Activated CD8-positive, alpha-beta memory T cell treated with anti-CD3 and anti-CD28 coated beads, Interleukin-2, amount 50 U/mL, for 48 hours (primary cell): ENCODE data around the gene RBM33.
"Not testable (repeated sequence)": the region's sequence is repeated elsewhere in the genome, so short reads cannot be mapped to it uniquely, and the experiment has no call there.

Experiments
- DNase-seq: peaks from one replicate; pipeline ENCODE4 v3.0.0-alpha.2; 2020

The RBM33 gene, protein sequence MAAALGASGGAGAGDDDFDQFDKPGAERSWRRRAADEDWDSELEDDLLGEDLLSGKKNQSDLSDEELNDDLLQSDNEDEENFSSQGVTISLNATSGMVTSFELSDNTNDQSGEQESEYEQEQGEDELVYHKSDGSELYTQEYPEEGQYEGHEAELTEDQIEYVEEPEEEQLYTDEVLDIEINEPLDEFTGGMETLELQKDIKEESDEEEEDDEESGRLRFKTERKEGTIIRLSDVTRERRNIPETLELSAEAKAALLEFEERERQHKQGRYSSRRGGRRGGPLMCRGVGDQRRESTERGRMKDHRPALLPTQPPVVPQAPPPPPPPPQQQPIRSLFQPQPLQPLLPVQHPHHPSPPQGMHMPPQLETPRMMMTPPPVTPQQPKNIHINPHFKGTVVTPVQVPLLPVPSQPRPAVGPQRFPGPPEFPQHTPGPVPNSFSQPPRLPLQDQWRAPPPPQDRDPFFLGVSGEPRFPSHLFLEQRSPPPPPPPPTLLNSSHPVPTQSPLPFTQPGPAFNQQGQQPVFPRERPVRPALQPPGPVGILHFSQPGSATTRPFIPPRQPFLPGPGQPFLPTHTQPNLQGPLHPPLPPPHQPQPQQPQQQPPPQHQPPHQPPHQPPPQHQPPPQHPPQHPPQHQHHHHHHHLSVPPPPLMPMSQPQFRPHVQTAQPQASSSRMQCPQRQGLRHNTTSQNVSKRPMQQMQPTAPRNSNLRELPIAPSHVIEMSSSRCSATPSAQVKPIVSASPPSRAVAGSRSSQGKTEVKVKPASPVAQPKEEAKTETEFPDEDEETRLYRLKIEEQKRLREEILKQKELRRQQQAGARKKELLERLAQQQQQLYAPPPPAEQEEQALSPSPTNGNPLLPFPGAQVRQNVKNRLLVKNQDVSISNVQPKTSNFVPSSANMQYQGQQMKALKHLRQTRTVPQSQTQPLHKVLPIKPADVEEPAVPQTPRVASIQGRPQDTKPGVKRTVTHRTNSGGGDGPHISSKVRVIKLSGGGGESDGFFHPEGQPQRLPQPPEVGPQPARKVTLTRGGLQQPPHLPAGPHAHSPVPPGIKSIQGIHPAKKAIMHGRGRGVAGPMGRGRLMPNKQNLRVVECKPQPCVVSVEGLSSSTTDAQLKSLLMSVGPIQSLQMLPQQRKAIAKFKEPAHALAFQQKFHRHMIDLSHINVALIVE

DNA sequence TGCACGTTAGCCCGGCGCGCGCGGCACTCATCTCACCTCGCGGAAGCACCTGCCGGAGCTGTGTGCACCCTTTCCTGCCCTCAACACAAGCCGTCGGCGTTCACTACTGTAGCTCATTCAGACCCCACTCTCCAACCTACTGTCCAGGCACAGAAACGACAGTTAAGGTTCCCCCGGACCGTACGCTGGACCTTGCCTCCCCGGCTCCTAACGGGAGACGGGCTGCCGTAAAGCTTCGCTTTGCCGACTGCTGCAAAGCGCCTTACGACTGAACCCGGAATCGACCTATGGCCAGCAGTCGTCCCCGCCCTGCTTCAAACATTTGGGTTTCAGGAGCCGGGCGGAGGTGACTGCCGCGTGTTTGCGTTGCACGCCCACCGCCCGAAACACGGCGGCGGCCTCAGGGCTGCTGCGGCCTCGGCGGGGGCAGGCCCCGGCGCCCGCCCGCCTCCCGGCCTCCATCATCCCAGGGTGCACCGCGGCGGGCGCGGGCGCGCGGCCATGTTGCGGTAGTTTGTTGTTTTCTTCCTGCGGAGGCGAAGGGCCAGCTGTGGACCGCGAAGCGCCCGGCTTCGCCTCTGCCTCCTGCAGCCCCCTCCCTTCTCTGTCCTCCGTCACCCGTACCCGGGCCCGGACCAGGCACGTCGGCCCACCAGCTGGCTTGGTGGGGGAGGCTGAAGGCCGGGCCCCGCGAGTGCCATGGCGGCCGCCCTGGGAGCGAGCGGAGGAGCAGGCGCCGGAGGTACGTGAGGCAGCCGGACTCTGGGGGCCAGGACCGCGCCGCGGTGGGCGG, at the start of gene RBM33:
TSS of gene RBM33 (plus strand) at position 484 of the 793 bp plus-strand sequence. CDS start at position 700, 216 bp downstream.
- peak; percentile 90 for DNase-seq

DNA sequence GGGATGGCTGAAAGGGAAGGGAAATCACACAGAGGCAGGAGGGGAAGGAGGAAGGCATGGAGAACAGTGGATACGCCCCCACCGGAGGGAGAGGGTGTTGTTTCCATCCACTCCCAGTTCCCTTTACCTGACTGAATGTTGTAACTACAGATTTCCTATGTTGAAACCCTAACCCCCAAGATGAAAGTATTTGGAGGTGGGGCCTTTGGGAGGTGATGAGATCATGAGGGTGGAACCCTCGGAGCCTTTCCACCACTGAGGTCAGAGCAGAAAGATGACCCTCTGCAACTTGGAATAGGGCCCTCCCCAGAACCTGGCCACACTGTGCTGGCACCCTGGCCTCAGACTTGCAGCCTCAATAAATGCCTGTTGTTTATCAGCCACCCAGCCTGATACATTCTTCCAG, 49.5 kb upstream of the RBM33 start:
- no peak for DNase-seq

DNA sequence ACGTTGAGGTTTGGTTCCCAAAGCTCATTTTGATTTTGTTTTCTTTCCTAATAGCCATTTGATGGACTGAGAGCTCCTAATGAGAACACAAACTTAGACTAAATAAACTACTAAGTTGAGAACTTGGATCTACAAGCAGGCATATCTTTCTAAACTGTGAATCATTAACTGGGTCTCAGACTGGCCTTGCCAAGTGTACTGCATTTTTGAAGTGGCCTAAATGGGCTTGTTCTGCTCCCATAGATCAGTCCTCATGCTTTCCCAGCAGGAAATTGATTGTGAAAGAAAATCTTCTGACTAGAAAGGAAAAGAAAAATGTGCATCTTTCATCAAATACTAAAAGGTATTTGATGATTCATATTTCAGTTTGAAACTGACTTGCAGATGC, 46.7 kb upstream of the RBM33 start:
- DNase-seq, result no peak

DNA sequence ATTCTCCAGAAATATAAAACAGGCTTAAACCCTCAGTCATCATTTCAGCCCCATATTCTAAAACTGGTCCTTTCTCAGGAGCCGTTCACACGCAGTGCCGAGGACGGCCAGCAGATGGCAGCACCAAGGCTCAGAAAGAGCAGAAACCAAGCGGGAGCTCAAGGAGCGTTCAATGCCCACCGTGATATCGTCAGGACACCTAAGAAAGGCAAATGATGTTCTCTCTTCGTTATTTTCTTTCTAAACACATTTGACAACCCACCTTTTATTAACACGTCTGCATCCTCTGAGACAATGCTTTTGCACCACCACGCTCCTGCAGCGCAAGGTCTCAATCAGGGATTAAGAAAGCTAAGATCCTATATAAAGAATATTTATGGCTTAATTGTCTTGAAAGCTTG, 45.7 kb upstream of the RBM33 start:
- peak; percentile 99 for DNase-seq

DNA sequence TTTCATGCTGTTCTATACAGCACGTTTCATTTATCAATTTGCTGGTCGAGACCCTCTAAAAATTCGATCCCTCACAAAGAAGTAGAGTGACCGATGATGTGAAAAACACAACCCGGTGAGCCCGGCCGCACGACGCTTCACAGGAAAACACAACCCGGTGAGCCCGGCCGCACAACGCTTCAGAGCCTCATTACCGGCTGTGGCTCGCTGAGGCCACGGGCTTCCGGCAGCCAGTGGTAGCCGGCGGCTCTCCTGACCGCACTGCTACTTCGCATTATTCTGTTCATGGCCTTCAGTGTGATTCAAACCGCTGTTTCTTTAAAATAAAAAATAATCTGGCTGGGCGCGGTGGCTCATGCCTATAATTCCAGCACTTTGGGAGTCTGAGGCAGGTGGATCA, 42.3 kb upstream of the RBM33 start:
- no peak for DNase-seq

DNA sequence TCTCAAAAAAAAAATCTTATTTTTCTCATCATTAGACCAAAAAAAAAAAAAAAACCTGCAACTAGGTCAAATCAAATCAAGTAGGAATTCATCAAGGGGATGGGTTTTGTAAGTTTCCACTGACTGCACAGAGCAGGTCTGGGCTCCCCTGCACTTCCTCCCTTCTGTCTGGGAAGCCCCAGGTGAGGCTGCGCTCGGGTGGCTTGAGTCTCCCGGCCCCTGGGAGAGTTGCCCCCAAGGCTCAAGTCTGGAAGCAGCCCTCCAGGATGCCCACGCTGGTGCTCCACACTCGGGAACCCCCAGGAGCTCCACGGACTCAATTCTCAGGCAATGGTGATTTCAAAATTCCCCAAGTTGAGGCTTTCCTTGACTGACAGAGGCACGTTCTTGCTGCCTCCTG, 41.7 kb upstream of the RBM33 start:
- no peak for DNase-seq

DNA sequence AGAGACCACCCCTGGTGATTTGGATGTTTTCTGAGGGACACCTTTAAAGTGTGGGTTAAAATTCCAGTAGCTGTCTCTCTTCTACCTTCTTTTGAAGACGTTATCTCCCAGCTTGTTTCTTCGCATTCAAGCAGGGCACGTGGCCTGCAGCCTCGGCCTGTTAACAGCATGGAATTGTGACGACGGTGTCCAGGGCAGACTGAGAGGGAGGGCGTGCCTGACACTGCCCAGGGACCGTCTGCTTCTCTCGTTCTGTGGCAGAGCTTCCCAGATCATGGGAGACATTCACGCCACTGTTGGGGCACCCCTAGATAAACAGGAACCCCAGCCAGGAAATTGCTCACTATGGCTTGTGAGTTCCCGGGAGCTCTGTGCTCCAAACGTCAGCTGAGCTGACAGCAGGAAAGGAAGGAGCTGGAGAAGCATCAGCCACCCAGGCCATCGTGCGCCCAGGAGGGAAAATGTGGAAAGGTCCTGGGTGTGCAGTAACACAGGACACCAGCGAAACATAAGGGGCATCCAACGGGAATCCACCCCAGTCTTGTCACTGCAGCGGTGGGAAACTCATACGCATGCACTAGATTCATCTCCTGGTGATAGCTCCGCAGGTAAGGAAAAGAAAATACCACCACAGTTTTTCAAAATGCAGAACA, 41.1 kb upstream of the RBM33 start:
- no peak for DNase-seq

DNA sequence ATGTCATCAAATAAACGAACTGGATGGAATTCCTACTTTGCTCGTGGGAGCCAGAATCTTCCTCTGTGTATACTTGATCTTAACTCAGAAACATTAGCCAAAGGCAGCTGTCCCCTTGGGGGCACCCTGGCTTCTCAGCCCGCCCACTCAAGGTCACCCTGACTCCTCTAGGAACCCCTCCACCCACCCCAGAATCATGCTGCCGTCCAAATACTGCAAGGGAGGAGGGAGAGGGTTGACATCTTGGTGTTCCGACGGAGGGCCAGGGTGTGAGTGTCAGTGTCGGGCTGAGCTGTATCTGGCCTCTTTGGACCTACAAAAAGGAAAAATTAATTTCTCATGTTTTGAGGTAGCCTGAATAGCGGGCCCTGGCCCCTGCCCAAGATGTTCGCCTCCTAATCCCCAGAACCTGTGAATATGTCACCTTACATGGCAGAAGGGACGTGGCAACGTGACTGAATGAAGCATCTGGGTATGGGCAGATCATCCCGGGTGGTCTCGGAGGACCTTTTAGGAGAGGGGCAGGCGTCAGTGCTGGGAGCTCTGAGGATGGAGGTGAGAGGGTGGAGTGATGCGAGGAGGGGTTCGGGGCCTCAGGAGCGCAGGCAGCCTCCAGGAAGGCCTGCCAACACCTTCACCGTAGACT, 40.5 kb upstream of the RBM33 start:
- DNase-seq, result no peak

DNA sequence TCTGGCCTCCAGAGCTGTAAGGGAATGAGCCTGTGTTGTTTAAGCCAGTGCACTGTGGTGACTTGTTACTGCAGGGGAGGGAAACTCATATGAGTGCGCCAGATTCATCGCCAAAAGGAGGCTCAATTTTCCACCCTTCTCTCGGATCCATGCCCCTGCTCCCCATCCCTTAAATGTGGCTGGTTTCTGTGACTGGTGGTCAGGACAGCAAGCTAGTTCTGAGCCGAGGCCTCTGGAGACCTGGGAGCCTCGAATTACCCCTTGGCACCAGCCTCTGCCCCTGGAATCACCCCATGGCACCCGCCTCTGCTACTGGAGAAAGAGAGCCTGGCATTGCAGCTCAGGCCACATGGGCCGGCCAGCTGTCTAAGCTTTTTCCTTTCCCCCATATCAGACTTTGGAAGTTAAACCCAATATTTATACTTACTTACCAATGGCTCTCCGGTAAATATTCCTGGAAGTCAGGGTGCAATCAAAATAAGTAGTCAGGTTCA, 39.9 kb upstream of the RBM33 start:
- no peak for DNase-seq

DNA sequence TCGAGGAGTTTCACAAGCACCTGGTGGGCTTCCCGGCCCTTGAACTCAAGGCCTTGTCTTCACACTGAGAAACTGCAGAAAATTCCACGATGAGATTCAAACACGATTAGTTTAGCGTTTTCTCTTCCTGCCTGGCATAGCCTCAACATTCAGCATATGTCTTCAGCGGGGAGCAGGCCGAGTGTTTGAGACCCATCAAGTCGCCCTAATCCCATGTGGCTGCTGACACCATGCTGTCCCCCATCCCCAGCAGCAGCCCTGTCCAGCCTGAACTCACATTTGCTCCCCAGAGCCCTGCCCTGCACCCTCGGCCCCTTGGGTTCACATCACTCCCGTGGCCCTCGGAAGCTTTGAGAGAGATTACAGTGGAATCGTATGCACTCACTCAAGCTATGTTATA, 35.3 kb upstream of the RBM33 start:
- DNase-seq, result no peak

DNA sequence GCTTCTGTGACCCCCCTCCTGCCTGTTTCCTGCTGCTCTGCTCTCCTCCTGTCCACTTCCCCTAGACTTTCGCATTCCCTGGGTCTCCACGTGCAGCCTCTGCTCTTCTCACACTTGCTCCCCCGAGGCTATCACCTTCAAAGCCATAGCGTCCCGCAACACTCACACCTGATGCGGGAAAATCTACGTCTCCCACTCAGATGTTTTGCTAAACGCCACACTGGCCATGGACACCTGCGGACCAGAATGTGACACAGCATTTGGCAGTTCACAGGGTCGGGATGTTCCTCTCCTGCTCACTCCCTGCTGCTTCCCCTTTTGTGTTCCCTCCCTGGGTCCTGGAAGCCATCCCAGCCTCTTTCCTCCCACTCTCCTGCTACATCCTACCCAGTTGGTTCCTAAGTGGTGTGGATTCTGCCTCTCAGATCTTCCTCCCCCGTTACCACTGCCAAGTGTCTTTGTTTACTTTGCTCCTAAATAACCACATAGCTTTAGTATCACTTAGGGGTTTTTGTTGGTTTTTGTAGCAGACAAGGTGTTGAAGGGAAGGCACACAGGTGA, 33.7 kb upstream of the RBM33 start:
- DNase-seq, result no peak

DNA sequence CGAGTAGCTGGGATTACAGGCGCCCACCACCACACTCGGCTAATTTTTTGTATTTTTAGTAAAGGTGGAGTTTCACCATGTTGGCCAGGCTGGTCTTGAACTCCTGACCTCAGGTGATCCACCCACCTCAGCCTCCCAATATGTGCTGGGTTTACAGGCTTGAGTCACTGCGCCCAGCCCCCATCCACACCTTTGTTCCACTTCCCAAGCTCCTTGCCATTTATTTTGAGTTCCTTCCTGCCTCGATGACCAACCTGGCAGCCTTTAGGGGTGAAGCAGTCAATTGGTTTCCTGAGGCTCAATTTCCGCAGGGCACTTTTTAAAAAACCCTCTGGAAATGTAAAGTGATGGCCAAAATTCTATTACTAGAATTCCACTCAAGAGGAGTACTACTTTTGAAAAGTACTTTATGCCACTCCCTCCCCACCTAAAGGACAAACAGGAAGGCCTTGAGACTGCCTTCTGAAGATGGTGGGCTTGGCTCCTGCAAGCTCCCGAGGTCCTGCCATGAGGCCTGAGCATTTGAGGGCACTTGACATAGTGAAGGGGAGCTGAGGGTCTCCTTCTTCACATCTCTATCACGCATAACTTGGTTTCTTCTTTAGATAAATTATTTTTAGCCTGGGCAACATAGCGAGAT, 32.5 kb upstream of the RBM33 start:
- DNase-seq, result no peak

DNA sequence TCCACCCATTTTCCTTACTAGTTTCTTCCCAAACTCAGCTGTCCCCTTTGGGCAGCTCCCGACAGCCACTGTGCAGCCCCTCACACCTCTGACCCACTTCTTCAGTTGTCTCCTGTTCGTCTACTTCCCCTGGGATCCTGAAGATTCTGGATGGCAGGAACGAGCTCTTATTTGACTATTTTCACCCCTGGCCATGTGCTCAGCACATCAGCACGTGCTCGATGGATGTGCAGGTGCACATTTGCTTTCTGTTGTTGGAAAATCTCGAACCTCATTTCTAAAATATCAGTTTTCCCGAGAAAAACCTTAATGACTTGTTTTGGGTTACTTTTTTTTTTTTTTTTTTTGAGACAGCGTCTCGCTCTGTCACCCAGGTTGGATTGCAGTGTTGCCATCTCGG, 31.8 kb upstream of the RBM33 start:
- DNase-seq, result no peak

DNA sequence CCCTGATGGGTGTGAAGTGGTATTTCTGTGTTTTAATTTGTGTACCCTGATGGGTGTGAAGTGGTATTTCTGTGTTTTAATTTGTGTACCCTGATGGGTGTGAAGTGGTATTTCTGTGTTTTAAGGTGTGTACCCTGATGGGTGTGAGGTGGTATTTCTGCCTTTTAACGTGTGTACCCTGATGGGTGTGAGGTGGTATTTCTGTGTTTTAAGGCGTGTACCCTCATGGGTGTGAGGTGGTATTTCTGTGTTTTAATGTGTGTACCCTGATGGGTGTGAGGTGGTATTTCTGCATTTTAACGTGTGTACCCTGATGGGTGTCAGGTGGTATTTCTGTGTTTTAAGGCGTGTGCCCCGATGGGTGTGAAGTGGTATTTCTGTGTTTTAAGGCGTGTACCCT, 29.4 kb upstream of the RBM33 start:
- DNase-seq, result not testable (repeated sequence)

DNA sequence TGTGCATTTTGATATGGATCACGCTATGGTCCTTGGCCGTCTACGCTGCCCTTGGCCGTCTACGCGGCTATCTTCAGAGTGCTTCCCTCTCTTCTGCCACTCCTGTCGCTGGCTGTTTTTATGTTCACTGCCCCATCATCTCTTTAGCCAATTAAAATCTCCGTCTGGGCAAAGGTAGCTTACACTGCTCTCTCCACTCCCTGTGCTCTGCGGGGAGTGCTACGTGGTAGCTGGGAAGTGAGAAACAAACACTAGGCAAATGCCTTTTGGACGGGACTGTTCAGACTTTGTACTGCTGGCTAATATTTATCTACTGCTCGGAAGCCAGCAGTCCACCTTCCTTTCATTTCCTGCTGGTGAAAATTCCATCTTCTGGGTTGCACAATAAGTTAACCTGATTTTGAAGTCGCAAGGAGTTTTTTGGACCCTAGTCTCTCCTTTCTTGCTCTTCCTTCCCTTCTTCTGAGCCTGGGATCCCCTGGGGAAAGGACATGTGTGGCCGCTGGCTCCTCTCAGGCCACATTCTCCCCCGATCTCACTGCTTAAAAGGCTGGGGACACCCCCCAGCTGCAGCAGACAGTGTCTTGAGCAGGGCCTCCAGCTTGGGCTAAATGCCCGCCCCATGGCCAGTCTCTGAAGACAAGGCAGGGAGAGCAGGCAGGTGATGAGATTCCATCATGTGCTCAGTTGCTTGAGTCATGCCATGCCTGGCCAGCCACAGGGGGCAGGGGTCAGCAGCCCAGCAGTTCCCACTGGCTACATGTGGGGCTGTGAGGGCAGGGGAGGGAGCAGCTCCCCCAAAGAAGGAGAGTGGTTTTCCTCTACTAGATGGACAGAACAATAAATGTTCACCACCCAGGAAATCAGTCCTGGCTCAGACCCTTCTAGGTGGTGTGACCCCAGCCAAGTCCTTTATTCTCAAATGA, 25.5 kb upstream of the RBM33 start:
- DNase-seq, result no peak

DNA sequence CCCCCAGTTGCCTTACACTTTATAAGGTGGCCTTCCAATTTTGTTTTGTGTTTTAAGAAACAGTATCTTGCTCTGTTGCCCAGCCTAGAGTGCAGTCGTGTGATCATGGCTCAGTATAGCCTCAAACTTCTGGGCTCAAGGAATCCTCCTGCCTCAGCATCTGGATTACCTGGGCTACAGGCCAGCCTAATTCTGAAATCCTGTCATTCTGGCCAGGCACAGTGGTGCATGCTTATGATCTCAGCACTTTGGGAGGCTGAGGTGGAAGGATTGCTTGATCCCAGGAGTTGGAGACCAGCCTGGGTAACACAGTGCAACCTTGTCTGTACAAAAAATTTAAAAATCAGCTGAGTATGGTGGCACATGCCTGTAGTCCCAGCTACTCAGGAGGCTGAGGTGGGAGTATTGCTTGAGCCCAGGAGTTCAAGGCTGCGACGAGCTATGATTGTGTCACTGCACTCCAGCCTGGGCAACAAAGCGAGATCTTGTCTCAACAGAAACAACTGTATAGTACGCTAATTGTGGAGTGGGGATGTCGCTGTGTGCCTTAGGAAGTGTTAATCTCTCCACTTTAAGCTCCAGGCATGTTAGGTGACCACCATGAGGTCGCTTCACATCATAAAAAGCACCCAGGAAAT, 24.7 kb upstream of the RBM33 start:
- no peak for DNase-seq

DNA sequence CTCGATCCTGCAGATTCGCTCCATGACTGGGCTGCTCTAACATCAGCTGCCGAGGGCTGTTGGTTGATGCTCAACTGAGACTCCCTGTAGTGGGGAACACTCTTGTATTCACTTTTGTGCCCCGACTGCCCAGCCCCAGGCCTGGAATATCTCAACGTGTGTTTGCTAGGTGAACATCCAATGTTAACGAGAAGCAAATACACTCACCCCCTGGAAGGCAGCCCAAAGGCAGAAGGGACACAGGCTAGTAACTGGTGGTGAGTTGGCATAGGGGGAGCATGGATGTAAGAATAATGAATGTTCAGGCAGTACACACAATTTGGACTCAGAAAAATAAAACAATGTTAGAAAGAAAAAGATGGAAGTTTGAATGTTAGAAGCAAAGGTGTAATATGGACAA, 24.0 kb upstream of the RBM33 start:
- DNase-seq, result no peak

DNA sequence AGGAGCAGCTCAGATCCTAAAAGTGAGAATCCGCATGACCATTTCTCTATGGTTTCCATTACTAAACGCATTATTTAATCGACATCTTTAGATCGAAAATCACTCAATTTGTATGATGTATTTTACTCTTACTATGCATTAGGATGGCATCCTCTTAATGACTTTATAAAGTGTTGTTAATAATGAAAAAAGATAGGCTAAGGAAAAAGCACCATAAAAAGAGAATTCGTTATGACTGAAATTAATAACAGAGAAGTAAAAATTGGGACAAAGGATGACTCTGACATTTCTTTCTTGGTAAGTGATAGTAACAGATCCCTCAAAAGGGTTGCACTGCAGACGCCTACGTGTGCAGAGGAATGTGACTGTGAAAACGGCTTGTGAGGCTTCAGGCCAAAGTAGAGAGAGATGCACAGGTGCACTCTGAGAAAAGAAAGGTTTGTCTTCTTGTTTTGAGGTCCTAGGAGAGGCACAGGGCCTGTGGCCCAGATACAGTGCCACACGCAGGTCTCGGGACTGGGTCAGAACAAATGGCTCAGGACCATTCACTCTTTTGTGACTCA, 23.0 kb upstream of the RBM33 start:
- no peak for DNase-seq

DNA sequence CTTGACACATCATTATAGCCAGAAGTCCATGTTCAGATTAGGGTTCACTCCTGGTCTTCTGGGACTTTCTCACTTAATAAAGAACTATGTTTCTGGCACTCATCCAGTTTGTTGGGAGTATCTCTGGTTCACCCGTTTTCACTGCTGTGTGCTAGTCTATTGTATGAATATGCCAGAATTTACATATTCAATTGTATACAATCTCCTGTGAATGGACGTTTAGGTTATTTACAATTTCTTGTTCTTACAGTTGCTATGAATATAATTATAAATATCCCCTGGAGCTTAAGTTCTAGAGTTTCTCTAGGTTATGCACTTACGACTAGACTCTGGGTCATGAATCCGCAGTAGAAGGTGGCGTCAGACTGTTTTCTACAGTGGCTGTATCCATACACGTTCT, 20.0 kb upstream of the RBM33 start:
- no peak for DNase-seq
